Stimulated activated CD8-positive, alpha-beta memory T cell treated with anti-CD3 and anti-CD28 coated beads, Interleukin-4, amount 100 ng/mL, for 1 hour (primary cell): ENCODE data around the gene FOXK2.
"Not testable (repeated sequence)": the region's sequence is repeated elsewhere in the genome, so short reads cannot be mapped to it uniquely, and the experiment has no call there.

Source experiments
- DNase-seq, 2 donors: peaks; one replicate each; pipeline ENCODE4 v3.0.0-alpha.2; 2020; ENCODE audit warnings: low read depth in 2 of 2, low spot score in 1 of 2

FOXK2 gene

GRCh38 chr17:82531431-82531881 is 11.9 kb downstream of the FOXK2 start:
- no peak for DNase-seq

- no peak for DNase-seq
Observed at GRCh38 chr17:82534401-82534812, 14.9 kb downstream of the FOXK2 start.

- no peak for DNase-seq
Observed at GRCh38 chr17:82536512-82537201, 17.1 kb downstream of the FOXK2 start.

- DNase-seq = not testable (repeated sequence)
Observed at GRCh38 chr17:82537228-82537627, 17.7 kb downstream of the FOXK2 start.

GRCh38 chr17:82539076-82539475 is 19.5 kb downstream of the FOXK2 start:
- DNase-seq = not testable (repeated sequence)

- DNase-seq = no peak
Observed at GRCh38 chr17:82542439-82542838, 22.9 kb downstream of the FOXK2 start.

GRCh38 chr17:82544431-82545070 is 25.0 kb downstream of the FOXK2 start:
- DNase-seq = no peak

- DNase-seq = no peak
Observed at GRCh38 chr17:82545071-82545462, 25.5 kb downstream of the FOXK2 start.

- DNase-seq = no peak
Observed at GRCh38 chr17:82547981-82548380, 28.4 kb downstream of the FOXK2 start.

GRCh38 chr17:82548681-82549303 is 29.3 kb downstream of the FOXK2 start:
- no peak for DNase-seq

- DNase-seq = peak; percentile 36 to 59
Observed at GRCh38 chr17:82551779-82552457, 32.4 kb downstream of the FOXK2 start.

- DNase-seq = no peak
Observed at GRCh38 chr17:82552580-82552979, 33.0 kb downstream of the FOXK2 start.

- no peak for DNase-seq
Observed at GRCh38 chr17:82553210-82553930, 33.8 kb downstream of the FOXK2 start.

GRCh38 chr17:82557510-82557909 is 38.0 kb downstream of the FOXK2 start:
- DNase-seq = not testable (repeated sequence)

- DNase-seq = no peak
Observed at GRCh38 chr17:82559566-82560251, 40.2 kb downstream of the FOXK2 start.

GRCh38 chr17:82560252-82560642 is 40.7 kb downstream of the FOXK2 start:
- DNase-seq = no peak

- DNase-seq = no peak
Observed at GRCh38 chr17:82560802-82561428, 41.4 kb downstream of the FOXK2 start.

- no peak for DNase-seq
Observed at GRCh38 chr17:82561429-82562035, 42.0 kb downstream of the FOXK2 start.

- DNase-seq = not testable (repeated sequence)
Observed at GRCh38 chr17:82562718-82563220, 43.2 kb downstream of the FOXK2 start.
